DND-41 (cell line): Measurements from ENCODE around the gene WNT5B.
A peak's percentile ranks its signal among the peaks of the same experiment; 100 is the strongest.

Experiments
- ATAC-seq: fragments of 200-7000 bp; cut with Tn5 transposase; 3 replicates; pipeline ENCODE4 v1.9.1; 2021; ENCODE audit warnings: low read depth; ENCODE audit not compliant: insufficient read depth
- DNase-seq: peaks from one replicate; pipeline ENCODE4 v3.0.0-alpha.2; 2020
- H2AFZ ChIP-seq: 2 replicates; pipeline ENCODE4 v1.6.0; 2012; ENCODE audit warnings: low read depth, low read length
- H3K27ac ChIP-seq: 2 replicates; pipeline ENCODE4 v1.5.1; 2012; ENCODE audit warnings: low read length, inconsistent platforms
- H3K27me3 ChIP-seq: fragments of 200-600 bp; sonication (generic); 2 replicates; pipeline ENCODE4 v1.6.0; 2012; ENCODE audit warnings: low read length, mild to moderate bottlenecking, inconsistent platforms; ENCODE audit not compliant: insufficient read depth, poor library complexity
- H3K36me3 ChIP-seq: 2 replicates; pipeline ENCODE4 v1.5.1; 2012; ENCODE audit warnings: low read length, inconsistent platforms; ENCODE audit not compliant: insufficient read depth
- H3K4me1 ChIP-seq: 2 replicates; pipeline ENCODE4 v1.5.1; 2012; ENCODE audit warnings: mild to moderate bottlenecking, low read length; ENCODE audit not compliant: insufficient read depth
- H3K4me2 ChIP-seq: 2 replicates; pipeline ENCODE4 v1.6.0; 2012; ENCODE audit warnings: mild to moderate bottlenecking, moderate library complexity, low read length, inconsistent platforms; ENCODE audit not compliant: insufficient read depth
- H3K4me3 ChIP-seq, 2 experiments: fragments of 200-600 bp in 1 of 2; shearing (Covaris generic) in 1 of 2; 2 replicates each; pipeline ENCODE4 v1.5.1; 2012 to 2016; ENCODE audit warnings: inconsistent platforms in 2 of 2, low read length in 2 of 2, mild to moderate bottlenecking in 2 of 2, low read depth in 1 of 2, moderate library complexity in 1 of 2
- H3K79me2 ChIP-seq: 2 replicates; pipeline ENCODE4 v1.6.0; 2012; ENCODE audit warnings: low read length, inconsistent platforms; ENCODE audit not compliant: insufficient read depth
- H3K9ac ChIP-seq: 2 replicates; pipeline ENCODE4 v1.6.0; 2012; ENCODE audit warnings: low read depth, mild to moderate bottlenecking, inconsistent platforms, low read length, moderate library complexity
- H3K9me3 ChIP-seq: 2 replicates; pipeline ENCODE4 v1.5.1; 2012; ENCODE audit warnings: low read length, moderate library complexity, mild to moderate bottlenecking, inconsistent platforms; ENCODE audit not compliant: insufficient read depth, severe bottlenecking
- H4K20me1 ChIP-seq: 2 replicates; pipeline ENCODE4 v1.6.0; 2012; ENCODE audit warnings: low read length; ENCODE audit not compliant: insufficient read depth
- CTCF ChIP-seq: IDR thresholded peaks from 2 replicates; pipeline ENCODE4 v1.5.1; 2012; ENCODE audit warnings: borderline replicate concordance, low read length, moderate library complexity, mild to moderate bottlenecking; ENCODE audit not compliant: poor library complexity, severe bottlenecking; ENCODE audit errors: extremely low read depth
- EZH2 ChIP-seq: IDR thresholded peaks from 3 replicates; pipeline ENCODE4 v1.6.1; 2012; ENCODE audit warnings: borderline replicate concordance, low read depth, mild to moderate bottlenecking, moderate library complexity, low read length, inconsistent platforms; ENCODE audit not compliant: severe bottlenecking

WNT5B gene

DNA sequence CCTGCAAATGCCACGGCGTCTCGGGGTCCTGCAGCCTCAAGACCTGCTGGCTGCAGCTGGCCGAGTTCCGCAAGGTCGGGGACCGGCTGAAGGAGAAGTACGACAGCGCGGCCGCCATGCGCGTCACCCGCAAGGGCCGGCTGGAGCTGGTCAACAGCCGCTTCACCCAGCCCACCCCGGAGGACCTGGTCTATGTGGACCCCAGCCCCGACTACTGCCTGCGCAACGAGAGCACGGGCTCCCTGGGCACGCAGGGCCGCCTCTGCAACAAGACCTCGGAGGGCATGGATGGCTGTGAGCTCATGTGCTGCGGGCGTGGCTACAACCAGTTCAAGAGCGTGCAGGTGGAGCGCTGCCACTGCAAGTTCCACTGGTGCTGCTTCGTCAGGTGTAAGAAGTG is 16.8 kb downstream of the WNT5B start:
- ATAC-seq = no peak
- H3K79me2 ChIP-seq = no peaks in the 10 kb centered on the region
- H3K9me3 ChIP-seq = no peaks in the 10 kb centered on the region
- H2AFZ ChIP-seq = no peak overlapping the region
- no peaks in the 10 kb centered on the region for H4K20me1 ChIP-seq
- no peak overlapping the region for H3K4me2 ChIP-seq
- no peaks in the 10 kb centered on the region for H3K36me3 ChIP-seq
- H3K4me1 ChIP-seq = no peaks in the 10 kb centered on the region
- H3K9ac ChIP-seq = no peak overlapping the region
- H3K27me3 ChIP-seq = peaks cover 4% of the 10 kb centered on the region
- no peak for DNase-seq
- no peak overlapping the region for H3K27ac ChIP-seq
- no peak overlapping the region for H3K4me3 ChIP-seq
- TF ChIP-seq EZH2 = no peak
- no peak for TF ChIP-seq CTCF

- Histone ChIP-seq H4K20me1 (no peaks in the 10 kb centered on the region), H3K4me2 (no peak overlapping the region), H3K9ac (no peak overlapping the region), H3K9me3 (no peaks in the 10 kb centered on the region), H3K27ac (no peak overlapping the region), H3K4me1 (no peaks in the 10 kb centered on the region), H2AFZ (no peak overlapping the region), H3K79me2 (no peaks in the 10 kb centered on the region), H3K27me3 (peaks cover 4% of the 10 kb centered on the region), H3K36me3 (no peaks in the 10 kb centered on the region), H3K4me3 (no peak overlapping the region)
- no peak for DNase-seq
- TF ChIP-seq EZH2 = no peak
- no peak for TF ChIP-seq CTCF
- ATAC-seq = peak; percentile 31; the same call in 1 of the 3 replicates
Observed at GRCh38 chr12:1646569-1647284, 17.7 kb downstream of the WNT5B start.

DNA sequence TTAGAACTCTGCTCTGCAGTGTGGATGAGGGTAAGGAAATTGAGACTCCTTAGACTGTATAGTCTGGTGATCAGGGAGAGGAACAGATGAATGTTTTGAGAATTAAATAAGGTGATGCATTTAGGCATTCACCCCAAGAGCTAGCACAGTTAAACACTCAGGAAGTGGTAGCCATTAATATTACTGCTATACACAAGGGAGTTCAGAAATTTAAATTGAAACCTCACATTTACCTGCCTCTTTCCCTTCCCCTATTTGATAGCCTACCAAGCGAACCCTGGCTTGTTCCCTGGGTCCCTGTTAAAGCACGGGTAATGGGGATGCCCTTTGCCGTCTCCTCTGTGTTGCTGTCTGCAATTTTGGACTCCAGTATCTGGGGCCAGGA is 18.2 kb downstream of the WNT5B start:
- H3K27ac ChIP-seq = no peak overlapping the region
- H2AFZ ChIP-seq = no peak overlapping the region
- TF ChIP-seq EZH2 = no peak
- no peak for TF ChIP-seq CTCF
- no peaks in the 10 kb centered on the region for H3K36me3 ChIP-seq
- H3K27me3 ChIP-seq = peaks cover 4% of the 10 kb centered on the region
- DNase-seq = no peak
- H3K9me3 ChIP-seq = no peaks in the 10 kb centered on the region
- no peak for ATAC-seq
- H3K9ac ChIP-seq = no peak overlapping the region
- no peaks in the 10 kb centered on the region for H4K20me1 ChIP-seq
- H3K4me2 ChIP-seq = no peak overlapping the region
- H3K4me1 ChIP-seq = no peaks in the 10 kb centered on the region
- H3K4me3 ChIP-seq = no peak overlapping the region
- no peaks in the 10 kb centered on the region for H3K79me2 ChIP-seq
